ENCODE data around the gene L3MBTL2. TPM values are rescaled to one million over a fixed set of nuclear protein-coding genes. Genes with fewer than 3 reads are reported as not detected.
A peak's percentile ranks its signal among the peaks of the same experiment; 100 is the strongest.

The L3MBTL2 gene
- total and polyA plus RNA-seq, 2 of the 13 experiments (the other 11 are each of a cell fraction or from before 2014, with no cell fraction given) = 13.8 to 33.7 TPM

DNA sequence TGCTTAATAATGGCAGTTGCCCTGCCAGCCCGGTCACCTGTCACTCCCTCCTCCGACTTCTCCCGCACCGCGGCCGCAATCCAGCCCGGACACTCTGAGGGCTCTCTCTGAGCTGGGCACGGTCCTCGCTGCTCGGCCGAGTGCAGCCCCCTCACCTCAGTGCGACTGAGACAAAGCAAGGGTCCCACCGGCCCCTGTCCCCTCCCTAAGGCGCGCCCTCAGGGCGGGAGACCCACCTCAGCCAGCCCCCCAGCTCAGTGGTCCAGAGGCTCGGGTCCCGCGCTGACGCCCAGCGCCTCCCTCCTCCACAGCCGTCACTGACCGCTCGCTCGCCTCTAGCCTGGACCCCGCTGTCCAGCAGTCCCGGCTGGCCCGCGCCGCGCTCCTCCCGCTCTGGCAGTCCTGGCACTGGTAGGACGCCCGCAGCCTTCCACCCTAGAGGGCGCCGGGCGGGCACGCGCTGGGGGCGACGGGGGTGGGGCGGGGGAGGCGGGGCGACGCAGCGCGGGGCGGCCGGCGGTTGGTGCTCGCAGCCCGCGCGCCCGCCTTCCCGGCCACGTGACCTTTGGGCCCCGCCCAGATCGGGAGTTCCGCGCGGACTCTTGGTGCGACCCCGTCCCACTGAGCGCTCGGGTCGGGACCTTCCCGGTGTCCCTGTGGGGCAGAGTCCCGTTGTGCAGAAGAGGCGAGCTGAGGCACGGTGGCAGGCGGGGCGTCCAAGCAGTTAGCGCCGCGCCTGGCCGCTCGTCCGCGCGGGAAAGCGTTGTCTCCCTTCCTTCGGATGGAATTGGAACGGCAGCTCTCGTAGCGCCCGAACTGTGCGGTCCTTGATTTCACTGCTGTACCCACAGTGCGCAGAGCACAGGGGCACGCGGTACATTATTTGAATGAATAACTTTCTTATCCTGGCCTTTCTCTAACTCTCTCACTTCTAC, 7.8 kb upstream of the L3MBTL2 start (continued):
- TF ChIP-seq, protein P1, sequence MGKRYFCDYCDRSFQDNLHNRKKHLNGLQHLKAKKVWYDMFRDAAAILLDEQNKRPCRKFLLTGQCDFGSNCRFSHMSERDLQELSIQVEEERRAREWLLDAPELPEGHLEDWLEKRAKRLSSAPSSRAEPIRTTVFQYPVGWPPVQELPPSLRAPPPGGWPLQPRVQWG (CRISPR knock-in tag; IDR thresholded peaks at IDR 0.05; ENCODE audit: borderline replicate concordance, low read depth) = no peak
- TF ChIP-seq, protein P2, sequence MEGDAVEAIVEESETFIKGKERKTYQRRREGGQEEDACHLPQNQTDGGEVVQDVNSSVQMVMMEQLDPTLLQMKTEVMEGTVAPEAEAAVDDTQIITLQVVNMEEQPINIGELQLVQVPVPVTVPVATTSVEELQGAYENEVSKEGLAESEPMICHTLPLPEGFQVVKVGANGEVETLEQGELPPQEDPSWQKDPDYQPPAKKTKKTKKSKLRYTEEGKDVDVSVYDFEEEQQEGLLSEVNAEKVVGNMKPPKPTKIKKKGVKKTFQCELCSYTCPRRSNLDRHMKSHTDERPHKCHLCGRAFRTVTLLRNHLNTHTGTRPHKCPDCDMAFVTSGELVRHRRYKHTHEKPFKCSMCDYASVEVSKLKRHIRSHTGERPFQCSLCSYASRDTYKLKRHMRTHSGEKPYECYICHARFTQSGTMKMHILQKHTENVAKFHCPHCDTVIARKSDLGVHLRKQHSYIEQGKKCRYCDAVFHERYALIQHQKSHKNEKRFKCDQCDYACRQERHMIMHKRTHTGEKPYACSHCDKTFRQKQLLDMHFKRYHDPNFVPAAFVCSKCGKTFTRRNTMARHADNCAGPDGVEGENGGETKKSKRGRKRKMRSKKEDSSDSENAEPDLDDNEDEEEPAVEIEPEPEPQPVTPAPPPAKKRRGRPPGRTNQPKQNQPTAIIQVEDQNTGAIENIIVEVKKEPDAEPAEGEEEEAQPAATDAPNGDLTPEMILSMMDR (CRISPR knock-in tag; IDR thresholded peaks at IDR 0.05) = peak; percentile 35; the same call in 1 of the 2 replicates
- TF ChIP-seq ZNF34 (CRISPR knock-in tag; IDR thresholded peaks at IDR 0.05; ENCODE audit: borderline replicate concordance) (no peak), KMT2A (CRISPR knock-in tag; IDR thresholded peaks at IDR 0.05) (no peak), TOE1 (CRISPR knock-in tag; IDR thresholded peaks at IDR 0.05) (no peak), SMAD3 (CRISPR knock-in tag; IDR thresholded peaks at IDR 0.05) (peak; percentile 59; the same call in 1 of the 2 replicates), ZNF3 (CRISPR knock-in tag; IDR thresholded peaks at IDR 0.05) (no peak), ZIK1 (CRISPR knock-in tag; IDR thresholded peaks at IDR 0.05; ENCODE audit: borderline replicate concordance, low read depth) (0 out of 2 replicates have a peak, but pooled peaks have one; percentile 51), ZNF263 (CRISPR knock-in tag; IDR thresholded peaks at IDR 0.05) (no peak), ZNF619 (CRISPR knock-in tag; IDR thresholded peaks at IDR 0.05) (no peak), MIER2 (CRISPR knock-in tag; IDR thresholded peaks at IDR 0.05) (no peak), YEATS2 (CRISPR knock-in tag; IDR thresholded peaks at IDR 0.05; ENCODE audit: borderline replicate concordance) (no peak), MEIS2 (CRISPR knock-in tag; IDR thresholded peaks at IDR 0.05) (no peak), SP140L (CRISPR knock-in tag; IDR thresholded peaks at IDR 0.05; ENCODE audit: borderline replicate concordance) (no peak), ZNF616 (CRISPR knock-in tag; IDR thresholded peaks at IDR 0.05; ENCODE audit: low read depth) (no peak), SOX6 (IDR thresholded peaks at IDR 0.05) (no peak), SOX6 (CRISPR knock-in tag; IDR thresholded peaks at IDR 0.05) (peak; percentile 9; the same call in 1 of the 2 replicates), ZNF143 (CRISPR knock-in tag; IDR thresholded peaks at IDR 0.05) (no peak), AHR (CRISPR knock-in tag; IDR thresholded peaks at IDR 0.05) (no peak)
- TF ChIP-seq, protein P3, sequence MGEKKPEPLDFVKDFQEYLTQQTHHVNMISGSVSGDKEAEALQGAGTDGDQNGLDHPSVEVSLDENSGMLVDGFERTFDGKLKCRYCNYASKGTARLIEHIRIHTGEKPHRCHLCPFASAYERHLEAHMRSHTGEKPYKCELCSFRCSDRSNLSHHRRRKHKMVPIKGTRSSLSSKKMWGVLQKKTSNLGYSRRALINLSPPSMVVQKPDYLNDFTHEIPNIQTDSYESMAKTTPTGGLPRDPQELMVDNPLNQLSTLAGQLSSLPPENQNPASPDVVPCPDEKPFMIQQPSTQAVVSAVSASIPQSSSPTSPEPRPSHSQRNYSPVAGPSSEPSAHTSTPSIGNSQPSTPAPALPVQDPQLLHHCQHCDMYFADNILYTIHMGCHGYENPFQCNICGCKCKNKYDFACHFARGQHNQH (CRISPR knock-in tag; IDR thresholded peaks at IDR 0.05) = 0 out of 2 replicates have a peak, but pooled peaks have one; percentile 25
- TF ChIP-seq, protein P4, sequence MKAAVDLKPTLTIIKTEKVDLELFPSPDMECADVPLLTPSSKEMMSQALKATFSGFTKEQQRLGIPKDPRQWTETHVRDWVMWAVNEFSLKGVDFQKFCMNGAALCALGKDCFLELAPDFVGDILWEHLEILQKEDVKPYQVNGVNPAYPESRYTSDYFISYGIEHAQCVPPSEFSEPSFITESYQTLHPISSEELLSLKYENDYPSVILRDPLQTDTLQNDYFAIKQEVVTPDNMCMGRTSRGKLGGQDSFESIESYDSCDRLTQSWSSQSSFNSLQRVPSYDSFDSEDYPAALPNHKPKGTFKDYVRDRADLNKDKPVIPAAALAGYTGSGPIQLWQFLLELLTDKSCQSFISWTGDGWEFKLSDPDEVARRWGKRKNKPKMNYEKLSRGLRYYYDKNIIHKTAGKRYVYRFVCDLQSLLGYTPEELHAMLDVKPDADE (CRISPR knock-in tag; IDR thresholded peaks at IDR 0.05) = no peak
- TF ChIP-seq, protein P5, sequence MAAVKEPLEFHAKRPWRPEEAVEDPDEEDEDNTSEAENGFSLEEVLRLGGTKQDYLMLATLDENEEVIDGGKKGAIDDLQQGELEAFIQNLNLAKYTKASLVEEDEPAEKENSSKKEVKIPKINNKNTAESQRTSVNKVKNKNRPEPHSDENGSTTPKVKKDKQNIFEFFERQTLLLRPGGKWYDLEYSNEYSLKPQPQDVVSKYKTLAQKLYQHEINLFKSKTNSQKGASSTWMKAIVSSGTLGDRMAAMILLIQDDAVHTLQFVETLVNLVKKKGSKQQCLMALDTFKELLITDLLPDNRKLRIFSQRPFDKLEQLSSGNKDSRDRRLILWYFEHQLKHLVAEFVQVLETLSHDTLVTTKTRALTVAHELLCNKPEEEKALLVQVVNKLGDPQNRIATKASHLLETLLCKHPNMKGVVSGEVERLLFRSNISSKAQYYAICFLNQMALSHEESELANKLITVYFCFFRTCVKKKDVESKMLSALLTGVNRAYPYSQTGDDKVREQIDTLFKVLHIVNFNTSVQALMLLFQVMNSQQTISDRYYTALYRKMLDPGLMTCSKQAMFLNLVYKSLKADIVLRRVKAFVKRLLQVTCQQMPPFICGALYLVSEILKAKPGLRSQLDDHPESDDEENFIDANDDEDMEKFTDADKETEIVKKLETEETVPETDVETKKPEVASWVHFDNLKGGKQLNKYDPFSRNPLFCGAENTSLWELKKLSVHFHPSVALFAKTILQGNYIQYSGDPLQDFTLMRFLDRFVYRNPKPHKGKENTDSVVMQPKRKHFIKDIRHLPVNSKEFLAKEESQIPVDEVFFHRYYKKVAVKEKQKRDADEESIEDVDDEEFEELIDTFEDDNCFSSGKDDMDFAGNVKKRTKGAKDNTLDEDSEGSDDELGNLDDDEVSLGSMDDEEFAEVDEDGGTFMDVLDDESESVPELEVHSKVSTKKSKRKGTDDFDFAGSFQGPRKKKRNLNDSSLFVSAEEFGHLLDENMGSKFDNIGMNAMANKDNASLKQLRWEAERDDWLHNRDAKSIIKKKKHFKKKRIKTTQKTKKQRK (IDR thresholded peaks at IDR 0.05; ENCODE audit: low read length) = no peak
